Fibroblast of pulmonary artery (primary cell): Measurements from ENCODE around the gene LRP1.

Experiments
- DNase-seq: peaks from one replicate; pipeline ENCODE4 v3.0.0-alpha.2; 2010; ENCODE audit warnings: low read depth
- H3K4me3 ChIP-seq: replicated peaks from 2 replicates; pipeline ENCODE4 v1.5.1; 2011; ENCODE audit warnings: low read depth, mild to moderate bottlenecking, control low read depth, low read length, moderate library complexity
- TF ChIP-seq, protein P1 (sequence below): IDR thresholded peaks from 2 replicates; pipeline ENCODE4 v1.5.1; 2011; ENCODE audit warnings: mild to moderate bottlenecking, control low read depth, low read length, inconsistent platforms; ENCODE audit errors: missing control alignments

Gene LRP1

DNA sequence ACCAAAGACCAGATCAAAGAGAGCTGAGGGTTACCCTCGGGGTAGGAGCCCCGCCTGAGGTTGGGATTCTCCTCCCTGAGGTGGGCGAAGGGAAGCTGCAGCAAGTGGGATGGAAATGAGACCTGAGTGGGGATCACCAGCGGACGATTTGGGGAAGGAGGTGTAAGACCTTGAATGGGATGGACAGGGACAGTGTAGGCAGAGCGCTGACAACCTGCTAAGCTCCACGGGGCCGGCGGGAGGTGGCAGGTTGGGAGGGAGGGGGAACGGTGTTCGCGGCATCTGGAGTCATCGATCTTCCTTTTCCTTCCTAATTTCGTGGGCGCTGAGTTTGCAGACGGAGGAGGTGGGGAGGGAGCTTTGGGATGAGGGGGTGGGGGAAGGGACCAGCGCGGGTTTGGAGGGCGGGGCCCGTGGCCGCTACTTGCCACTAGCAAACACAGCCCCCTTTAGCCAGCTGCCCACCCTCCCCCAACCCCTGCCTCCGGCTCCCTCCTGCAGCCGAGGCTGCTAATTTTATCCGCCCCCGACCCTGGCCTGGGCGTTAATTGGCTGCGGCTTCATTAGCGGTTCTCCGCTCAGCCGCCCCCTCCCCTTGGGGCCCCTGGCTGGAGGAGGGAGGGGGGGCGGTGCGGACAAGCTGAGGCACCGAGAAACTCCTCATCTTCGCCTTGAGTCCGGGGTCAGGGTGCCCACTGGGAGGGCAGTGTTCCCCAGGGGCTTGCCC is 98.5 kb downstream of the LRP1 start:
- TF ChIP-seq, protein P1, sequence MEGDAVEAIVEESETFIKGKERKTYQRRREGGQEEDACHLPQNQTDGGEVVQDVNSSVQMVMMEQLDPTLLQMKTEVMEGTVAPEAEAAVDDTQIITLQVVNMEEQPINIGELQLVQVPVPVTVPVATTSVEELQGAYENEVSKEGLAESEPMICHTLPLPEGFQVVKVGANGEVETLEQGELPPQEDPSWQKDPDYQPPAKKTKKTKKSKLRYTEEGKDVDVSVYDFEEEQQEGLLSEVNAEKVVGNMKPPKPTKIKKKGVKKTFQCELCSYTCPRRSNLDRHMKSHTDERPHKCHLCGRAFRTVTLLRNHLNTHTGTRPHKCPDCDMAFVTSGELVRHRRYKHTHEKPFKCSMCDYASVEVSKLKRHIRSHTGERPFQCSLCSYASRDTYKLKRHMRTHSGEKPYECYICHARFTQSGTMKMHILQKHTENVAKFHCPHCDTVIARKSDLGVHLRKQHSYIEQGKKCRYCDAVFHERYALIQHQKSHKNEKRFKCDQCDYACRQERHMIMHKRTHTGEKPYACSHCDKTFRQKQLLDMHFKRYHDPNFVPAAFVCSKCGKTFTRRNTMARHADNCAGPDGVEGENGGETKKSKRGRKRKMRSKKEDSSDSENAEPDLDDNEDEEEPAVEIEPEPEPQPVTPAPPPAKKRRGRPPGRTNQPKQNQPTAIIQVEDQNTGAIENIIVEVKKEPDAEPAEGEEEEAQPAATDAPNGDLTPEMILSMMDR, result no peak
- no peak overlapping the region for H3K4me3 ChIP-seq

GRCh38 chr12:57227315-57228115 is 99.2 kb downstream of the LRP1 start:
- TF ChIP-seq, protein P1, result no peak
- DNase-seq, result no peak
- H3K4me3 ChIP-seq, result no peak overlapping the region

More for the DNA sequence above, 98.5 kb downstream of the LRP1 start:
- DNase-seq, result no peak

DNA sequence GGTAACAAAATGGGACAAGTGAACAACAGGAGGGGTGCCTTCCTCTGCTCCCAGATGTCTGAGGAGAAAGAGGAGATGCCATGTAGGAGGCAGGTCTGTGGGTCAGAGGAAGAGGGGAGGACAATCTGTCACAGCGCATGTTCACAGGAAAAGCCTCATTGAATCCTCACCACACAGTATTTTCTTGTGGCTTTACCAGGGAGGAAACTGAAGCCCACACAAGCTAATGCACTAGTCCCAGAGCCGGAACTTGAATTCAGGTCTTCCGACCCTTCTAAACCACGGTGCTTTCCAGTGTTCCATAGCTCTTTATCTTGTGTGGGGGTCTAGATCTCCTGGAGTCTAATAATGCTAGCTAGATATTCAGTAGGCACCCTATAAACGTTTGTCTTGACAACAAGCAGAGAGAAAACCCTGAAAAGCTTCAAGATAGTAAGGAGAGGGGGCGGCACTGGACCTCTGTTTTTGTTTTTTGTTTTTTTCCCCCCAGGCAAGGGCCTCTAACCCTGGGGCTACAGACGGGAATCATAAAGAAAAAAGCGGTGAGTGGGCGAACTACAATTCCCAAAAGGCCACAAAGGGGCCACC is 100.9 kb downstream of the LRP1 start:
- DNase-seq, result no peak
- TF ChIP-seq, protein P1, result no peak
- H3K4me3 ChIP-seq, result peak overlapping the region; percentile 87

GRCh38 chr12:57229634-57230380 is 101.5 kb downstream of the LRP1 start, which contains the start of gene SHMT2:
TSS of gene SHMT2 (plus strand) at chr12:57229711. CDS start at chr12:57229779, 68 bp downstream.
- peak; percentile 97 for DNase-seq
- peak within 1 kb of the TSS; percentile 87 for H3K4me3 ChIP-seq
- TF ChIP-seq, protein P1, result no peak

- TF ChIP-seq, protein P1, result no peak
- H3K4me3 ChIP-seq, result peak overlapping the region; percentile 87
- no peak for DNase-seq
Measured at GRCh38 chr12:57230381-57231155, 102.3 kb downstream of the LRP1 start.
